ENCODE measurements around the gene RGS4.

The RGS4 gene

DNA sequence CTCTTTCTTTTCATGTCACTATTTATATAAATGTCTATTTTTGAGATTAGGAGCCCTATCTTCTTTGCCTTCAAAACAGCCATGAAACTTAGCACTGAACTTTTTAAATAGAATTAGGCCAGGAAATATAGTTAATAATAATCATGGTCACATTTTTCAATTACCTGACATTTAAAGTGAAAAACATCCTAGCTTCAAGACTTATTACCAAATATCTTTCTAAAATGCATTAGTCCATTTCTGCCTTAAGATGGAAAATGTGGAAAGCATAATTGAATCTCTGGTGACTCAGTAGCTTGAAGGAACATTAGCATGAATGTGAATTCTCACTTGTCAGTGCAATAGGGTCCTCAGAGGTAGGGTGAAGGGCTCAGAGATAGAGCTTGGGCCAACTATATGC, 18.7 kb upstream of the RGS4 start:
- TF ChIP-seq, protein P1, sequence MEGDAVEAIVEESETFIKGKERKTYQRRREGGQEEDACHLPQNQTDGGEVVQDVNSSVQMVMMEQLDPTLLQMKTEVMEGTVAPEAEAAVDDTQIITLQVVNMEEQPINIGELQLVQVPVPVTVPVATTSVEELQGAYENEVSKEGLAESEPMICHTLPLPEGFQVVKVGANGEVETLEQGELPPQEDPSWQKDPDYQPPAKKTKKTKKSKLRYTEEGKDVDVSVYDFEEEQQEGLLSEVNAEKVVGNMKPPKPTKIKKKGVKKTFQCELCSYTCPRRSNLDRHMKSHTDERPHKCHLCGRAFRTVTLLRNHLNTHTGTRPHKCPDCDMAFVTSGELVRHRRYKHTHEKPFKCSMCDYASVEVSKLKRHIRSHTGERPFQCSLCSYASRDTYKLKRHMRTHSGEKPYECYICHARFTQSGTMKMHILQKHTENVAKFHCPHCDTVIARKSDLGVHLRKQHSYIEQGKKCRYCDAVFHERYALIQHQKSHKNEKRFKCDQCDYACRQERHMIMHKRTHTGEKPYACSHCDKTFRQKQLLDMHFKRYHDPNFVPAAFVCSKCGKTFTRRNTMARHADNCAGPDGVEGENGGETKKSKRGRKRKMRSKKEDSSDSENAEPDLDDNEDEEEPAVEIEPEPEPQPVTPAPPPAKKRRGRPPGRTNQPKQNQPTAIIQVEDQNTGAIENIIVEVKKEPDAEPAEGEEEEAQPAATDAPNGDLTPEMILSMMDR (IDR thresholded peaks at IDR 0.05; ENCODE audit: low read length, missing control alignments) = no peak
- DNase-seq (ENCODE audit: low read depth) = no peak
- H3K4me3 ChIP-seq (replicated peaks; ENCODE audit: low read depth, low read length) = no peak overlapping the region

DNA sequence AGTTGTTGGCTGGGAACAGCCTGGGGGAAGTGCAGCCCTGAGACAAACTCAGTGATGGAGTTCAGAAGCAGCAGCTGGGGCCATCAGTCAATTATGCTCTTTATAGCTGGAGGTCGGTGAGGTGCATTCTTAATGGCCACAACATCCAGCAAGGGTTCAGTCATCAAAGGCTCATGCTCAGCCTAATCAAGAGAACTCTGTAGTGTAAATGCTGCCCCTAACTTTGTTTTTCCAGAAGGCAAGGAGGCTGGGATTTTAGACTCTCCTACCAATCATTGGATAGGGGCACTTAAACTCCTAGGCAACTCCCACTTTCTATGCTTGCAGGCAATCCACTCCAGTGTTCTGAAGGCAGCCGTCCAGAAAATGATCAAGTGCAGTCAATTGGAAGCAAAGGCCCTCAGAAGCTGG, 15.0 kb upstream of the RGS4 start:
- no peak for DNase-seq (ENCODE audit: low read depth)
- no peak overlapping the region for H3K4me3 ChIP-seq (replicated peaks; ENCODE audit: low read depth, low read length)
- TF ChIP-seq, protein P1 (IDR thresholded peaks at IDR 0.05; ENCODE audit: low read length, missing control alignments) = no peak

DNA sequence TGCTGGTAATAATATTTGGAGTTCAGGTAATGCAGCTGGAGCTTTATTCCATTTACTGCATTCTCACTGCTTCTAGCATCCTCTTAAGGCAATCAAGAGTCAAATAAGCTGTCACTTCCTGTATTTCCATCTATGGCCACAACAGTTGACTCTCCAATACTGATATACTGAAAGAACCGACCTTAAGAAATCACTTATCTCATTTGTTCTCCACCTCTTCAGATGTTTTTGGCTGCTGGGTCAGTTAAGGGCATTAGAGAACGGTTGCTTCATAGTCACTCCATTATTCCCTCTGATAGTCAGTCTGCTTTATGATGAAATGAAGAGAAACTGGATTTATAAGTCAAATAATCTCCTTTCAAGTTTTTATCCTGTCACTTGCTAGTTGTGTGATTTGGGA, 14.2 kb upstream of the RGS4 start:
- DNase-seq (ENCODE audit: low read depth) = peak; percentile 39
- TF ChIP-seq, protein P1 (IDR thresholded peaks at IDR 0.05; ENCODE audit: low read length, missing control alignments) = no peak
- no peak overlapping the region for H3K4me3 ChIP-seq (replicated peaks; ENCODE audit: low read depth, low read length)

DNA sequence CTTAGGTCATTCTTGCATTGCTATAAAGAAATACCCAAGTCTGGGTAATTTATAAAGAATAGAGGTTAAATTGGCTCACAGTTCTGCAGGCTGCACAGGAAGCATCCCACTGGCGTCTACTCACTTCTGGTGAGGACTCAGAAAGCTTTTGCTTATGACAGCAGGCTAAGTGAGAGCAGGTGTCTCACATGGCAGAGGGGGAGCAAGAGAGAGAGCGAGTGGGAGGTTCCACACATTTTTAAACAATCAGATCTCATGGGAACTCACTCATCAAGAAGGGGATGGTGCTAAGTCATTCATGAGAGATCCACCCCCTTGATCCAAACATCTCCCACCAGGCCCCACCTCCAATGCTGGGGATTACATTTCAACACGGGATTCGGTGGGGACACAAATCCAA, 13.6 kb upstream of the RGS4 start:
- no peak for DNase-seq (ENCODE audit: low read depth)
- H3K4me3 ChIP-seq (replicated peaks; ENCODE audit: low read depth, low read length) = no peak overlapping the region
- TF ChIP-seq, protein P1 (IDR thresholded peaks at IDR 0.05; ENCODE audit: low read length, missing control alignments) = no peak

DNA sequence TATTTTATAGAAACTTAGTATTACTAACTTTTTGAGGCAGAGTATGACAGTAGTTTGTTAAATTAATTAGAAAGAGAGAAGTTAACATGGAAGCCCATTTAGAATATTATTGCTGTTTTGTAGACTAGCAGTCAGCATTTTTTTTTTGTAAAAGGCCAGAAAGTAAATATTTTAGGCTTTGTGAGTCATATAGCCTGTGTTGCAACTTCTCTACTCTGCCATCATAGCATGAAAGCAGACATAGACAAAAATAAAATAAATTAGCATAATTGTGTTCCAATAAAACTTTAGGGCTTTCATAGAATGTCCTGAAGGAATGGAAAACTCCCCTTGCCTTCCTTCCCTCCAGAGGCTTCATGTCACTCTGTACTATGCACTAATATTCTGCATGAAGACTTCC, 12.3 kb upstream of the RGS4 start:
- TF ChIP-seq, protein P1 (IDR thresholded peaks at IDR 0.05; ENCODE audit: low read length, missing control alignments) = no peak

DNA sequence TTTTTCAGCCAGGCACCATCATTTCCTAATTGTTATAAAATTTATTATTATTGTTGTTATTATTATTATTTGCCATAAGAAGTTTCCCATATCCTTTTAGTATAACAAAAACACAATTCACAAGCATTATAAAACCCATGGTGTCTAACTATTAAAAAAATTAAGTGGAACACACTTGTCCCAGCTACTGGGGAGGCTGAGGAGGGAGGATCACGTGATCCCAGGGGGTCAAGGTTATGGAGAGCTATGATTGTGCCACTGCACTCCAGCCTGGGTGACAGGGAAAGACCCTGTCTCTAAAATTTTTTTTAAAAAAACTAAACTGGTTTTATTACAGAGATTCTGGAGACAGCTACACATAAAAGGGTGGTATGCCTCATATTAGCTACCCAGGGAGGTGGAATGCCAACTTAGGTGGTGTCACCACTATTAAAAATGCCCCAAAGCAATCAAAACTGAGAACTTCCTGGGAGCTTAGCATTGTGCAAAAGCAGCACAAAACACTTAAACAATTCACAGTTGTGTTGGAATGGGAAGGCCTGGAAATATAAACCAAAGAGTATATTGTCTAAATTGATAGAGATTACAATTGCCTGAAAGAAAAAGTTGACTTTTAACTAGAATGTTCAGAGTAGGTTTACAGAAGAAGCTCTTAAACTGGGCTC, 8.7 kb upstream of the RGS4 start:
- TF ChIP-seq, protein P1 (IDR thresholded peaks at IDR 0.05; ENCODE audit: low read length, missing control alignments) = no peak
- DNase-seq (ENCODE audit: low read depth) = no peak
- H3K4me3 ChIP-seq (replicated peaks; ENCODE audit: low read depth, low read length) = no peak overlapping the region

More for the DNA sequence above, 12.3 kb upstream of the RGS4 start:
- no peak overlapping the region for H3K4me3 ChIP-seq (replicated peaks; ENCODE audit: low read depth, low read length)
- DNase-seq (ENCODE audit: low read depth) = peak; percentile 69

DNA sequence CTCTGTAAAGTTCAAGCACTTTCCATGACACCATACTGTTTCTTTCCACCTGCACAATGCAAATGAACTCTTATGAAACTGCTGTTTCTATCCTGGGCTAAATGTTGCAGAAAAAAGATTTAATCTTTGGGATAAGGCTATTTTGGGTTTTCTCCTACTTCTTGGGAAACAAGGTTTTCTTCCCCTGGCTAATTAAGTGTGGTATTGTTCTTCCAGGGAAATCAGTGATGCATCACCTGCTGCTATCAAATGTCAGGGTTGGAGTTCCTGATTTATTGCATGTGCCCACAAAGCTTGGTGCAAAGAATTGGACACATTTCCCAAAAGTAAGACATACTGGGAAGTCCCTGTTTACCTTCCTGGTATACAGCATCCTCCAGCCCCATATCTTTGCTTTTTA, 6.0 kb upstream of the RGS4 start:
- no peak overlapping the region for H3K4me3 ChIP-seq (replicated peaks; ENCODE audit: low read depth, low read length)
- DNase-seq (ENCODE audit: low read depth) = no peak
- TF ChIP-seq, protein P1 (IDR thresholded peaks at IDR 0.05; ENCODE audit: low read length, missing control alignments) = no peak
